IMR-90 (cell line): ENCODE results near the gene ABHD6. TPM values are rescaled to one million over a fixed set of nuclear protein-coding genes. Genes with fewer than 3 reads are reported as not detected.
A peak's percentile ranks its signal among the peaks of the same experiment; 100 is the strongest.

Source experiments
- ATAC-seq: fragments of 200-7000 bp; cut with Tn5 transposase; 2 replicates; pipeline ENCODE4 v1.9.1; 2020; ENCODE audit warnings: low read depth, mild to moderate bottlenecking, moderate library complexity
- BruUV-seq: library from RNA; stranded (reverse); fragments of 400-500 nt; replicated peaks from 2 replicates; lab custom pipeline; 2021; lab: Mats Ljungman, UMichigan
- CTCF ChIA-PET: fragments of 300-600 bp; formaldehyde crosslinking; extraction: SDS; loops from one replicate; lab custom pipeline; 2021; ENCODE audit warnings: antibody characterized with exemption; lab: Yijun Ruan, JAX
- POLR2A ChIA-PET: fragments of 300-600 bp; sonication (Branson Sonifier 250); formaldehyde crosslinking; loops from one replicate; lab custom pipeline; 2022; ENCODE audit warnings: antibody characterized with exemption; ENCODE audit not compliant: unreplicated experiment; lab: Charles Lee
- DNase-seq: peaks from one replicate; pipeline ENCODE4 v3.0.0; 2013
- H2AFZ ChIP-seq: replicated peaks from 2 replicates; pipeline ENCODE3; 2013; ENCODE audit warnings: low read length, mild to moderate bottlenecking; ENCODE audit not compliant: poor library complexity
- H2AK5ac ChIP-seq: 2 replicates; pipeline ENCODE4 v1.6.1; 2013; ENCODE audit warnings: low read depth, low read length, inconsistent platforms
- H2AK9ac ChIP-seq: replicated peaks from 2 replicates; pipeline ENCODE3; 2013; ENCODE audit warnings: mild to moderate bottlenecking, low read depth, low read length, moderate library complexity; ENCODE audit not compliant: poor library complexity
- H2BK120ac ChIP-seq: 2 replicates; pipeline ENCODE4 v1.6.1; 2013; ENCODE audit warnings: low read depth, low read length, inconsistent platforms
- H2BK15ac ChIP-seq: 3 replicates; pipeline ENCODE4 v1.6.1; 2013; ENCODE audit warnings: low read depth, low read length, inconsistent platforms
- H2BK20ac ChIP-seq: 2 replicates; pipeline ENCODE4 v1.6.1; 2013; ENCODE audit warnings: low read depth, mild to moderate bottlenecking, inconsistent platforms, low read length, moderate library complexity
- H2BK5ac ChIP-seq: 2 replicates; pipeline ENCODE4 v1.6.1; 2013; ENCODE audit warnings: mild to moderate bottlenecking, low read depth, low read length, inconsistent platforms; ENCODE audit not compliant: poor library complexity, severe bottlenecking
- H3K14ac ChIP-seq: replicated peaks from 2 replicates; pipeline ENCODE4 v1.6.1; 2013; ENCODE audit warnings: low read depth, low read length, inconsistent platforms
- H3K18ac ChIP-seq: 2 replicates; pipeline ENCODE4 v1.6.1; 2013; ENCODE audit warnings: low read depth, low read length, control low read depth
- H3K23ac ChIP-seq: 2 replicates; pipeline ENCODE4 v1.6.1; 2013; ENCODE audit warnings: low read depth, low read length, inconsistent platforms
- H3K27ac ChIP-seq: 2 replicates; pipeline ENCODE4 v1.5.1; 2013; ENCODE audit warnings: mild to moderate bottlenecking, control low read depth, low read length; ENCODE audit not compliant: insufficient read depth
- H3K27me3 ChIP-seq: 2 replicates; pipeline ENCODE4 v1.6.1; 2013; ENCODE audit warnings: low read length; ENCODE audit not compliant: control insufficient read depth, insufficient read depth
- H3K36me3 ChIP-seq: 2 replicates; pipeline ENCODE4 v1.6.1; 2013; ENCODE audit warnings: low read length, mixed read lengths; ENCODE audit not compliant: control insufficient read depth, insufficient read depth
- H3K4ac ChIP-seq: 2 replicates; pipeline ENCODE4 v1.6.1; 2013; ENCODE audit warnings: low read depth, low read length, inconsistent platforms
- H3K4me1 ChIP-seq: 2 replicates; pipeline ENCODE4 v1.6.1; 2013; ENCODE audit warnings: low read length, mixed read lengths; ENCODE audit not compliant: control insufficient read depth, insufficient read depth
- H3K4me2 ChIP-seq: 2 replicates; pipeline ENCODE4 v1.6.1; 2013; ENCODE audit warnings: low read depth, mild to moderate bottlenecking, control low read depth, low read length, moderate library complexity
- H3K4me3 ChIP-seq: 2 replicates; pipeline ENCODE4 v1.5.1; 2013; ENCODE audit warnings: low read depth, mild to moderate bottlenecking, control low read depth, low read length, moderate library complexity; ENCODE audit not compliant: insufficient read depth
- H3K56ac ChIP-seq: 2 replicates; pipeline ENCODE4 v1.6.1; 2013; ENCODE audit warnings: low read length, inconsistent platforms; ENCODE audit not compliant: insufficient read depth; ENCODE audit errors: extremely low read depth
- H3K79me1 ChIP-seq, 2 experiments: 2 replicates each; pipeline ENCODE4 v1.6.1; 2013; ENCODE audit warnings: low read length in 2 of 2, inconsistent platforms in 1 of 2, low read depth in 1 of 2
- H3K9ac ChIP-seq: 2 replicates; pipeline ENCODE4 v1.6.1; 2013; ENCODE audit warnings: low read depth, low read length, control low read depth
- H3K9me1 ChIP-seq: 2 replicates; pipeline ENCODE4 v1.6.1; 2013; ENCODE audit warnings: low read length, inconsistent platforms; ENCODE audit not compliant: insufficient read depth
- H3K9me3 ChIP-seq: 2 replicates; pipeline ENCODE4 v1.6.1; 2013; ENCODE audit warnings: low read length; ENCODE audit not compliant: control insufficient read depth, insufficient read depth
- H4K20me1 ChIP-seq: 2 replicates; pipeline ENCODE4 v1.6.1; 2013; ENCODE audit warnings: low read length, inconsistent platforms; ENCODE audit not compliant: insufficient read depth
- H4K5ac ChIP-seq: 2 replicates; pipeline ENCODE4 v1.6.1; 2013; ENCODE audit warnings: mild to moderate bottlenecking, low read depth, low read length, control low read depth
- H4K8ac ChIP-seq, 2 experiments: 2 replicates each; pipeline ENCODE4 v1.6.1; 2013; ENCODE audit warnings: low read depth in 2 of 2, low read length in 2 of 2, control low read depth in 1 of 2, inconsistent platforms in 1 of 2
- H4K91ac ChIP-seq: 2 replicates; pipeline ENCODE4 v1.6.1; 2013; ENCODE audit warnings: low read depth, low read length, inconsistent platforms; ENCODE audit not compliant: insufficient read depth
- CHD1 ChIP-seq: IDR thresholded peaks from 2 replicates; pipeline ENCODE4 v1.6.1; 2012; ENCODE audit warnings: low read depth, low read length, improper control_type of control experiment
- FOS ChIP-seq: fragments of 150-350 bp; IDR thresholded peaks from 2 replicates; pipeline ENCODE4 v1.6.1; 2016; ENCODE audit warnings: low read depth, low read length
- POLR2A ChIP-seq: IDR thresholded peaks from 2 replicates; pipeline ENCODE4 v1.6.1; 2012; ENCODE audit warnings: mild to moderate bottlenecking, low read depth, low read length
- RAD21 ChIP-seq: IDR thresholded peaks from 2 replicates; pipeline ENCODE4 v1.6.1; 2012; ENCODE audit warnings: low read length, improper control_type of control experiment
- RCOR1 ChIP-seq: IDR thresholded peaks from 2 replicates; pipeline ENCODE4 v1.6.1; 2012; ENCODE audit warnings: mild to moderate bottlenecking, low read length, improper control_type of control experiment; ENCODE audit not compliant: insufficient replicate concordance
- RFX5 ChIP-seq: IDR thresholded peaks from 2 replicates; pipeline ENCODE4 v1.8.0; 2012; ENCODE audit warnings: low read depth, mild to moderate bottlenecking, low read length, moderate library complexity
- SMC3 ChIP-seq: fragments of 150-350 bp; IDR thresholded peaks from 2 replicates; pipeline ENCODE4 v1.6.1; 2016; ENCODE audit warnings: low read depth, mild to moderate bottlenecking, antibody characterized with exemption, low read length, moderate library complexity
- WGBS, 2 experiments: methylation state at CpG; one replicate each; pipeline versions ENCODE4 v1.1.5 to v1.1.7; 2013; ENCODE audit warnings: missing lambda C conversion rate in 2 of 2; ENCODE audit not compliant: insufficient read length in 1 of 2; ENCODE audit errors: extremely low coverage in 2 of 2; 5-methylcytosine and 5-hydroxymethylcytosine counted together
- dilution Hi-C: fragments of 300-500 bp; cut with HindIII; formaldehyde crosslinking; loops from one replicate; pipeline ENCODE4 v1.14.3; 2018; ENCODE audit warnings: low sequenced_read_pairs; ENCODE audit not compliant: unreplicated experiment
- in situ Hi-C: fragments of 300-500 bp; cut with MboI; formaldehyde crosslinking; loops from 3 replicates; pipeline ENCODE4 v1.14.3; 2019; ENCODE audit warnings: low sequenced_read_pairs, inconsistent platforms, mixed read lengths
- intact Hi-C: fragments of 100-400 bp; cut with micrococcal nuclease; formaldehyde crosslinking; loops from 2 replicates; pipeline ENCODE4 v1.10.0; 2022
- polyA plus RNA-seq, 3 experiments: library from polyadenylated mRNA; depleted of rRNA; stranded (reverse); fragments of >200 nt; gene quantifications; 2 replicates each; pipeline ENCODE4 v1.2.3, GENCODE V29; 2012; ENCODE audit warnings: low replicate concordance in 1 of 3
- total RNA-seq: library from RNA; depleted of rRNA; stranded (reverse); fragments of >200 nt; gene quantifications from 2 replicates; pipeline ENCODE4 v1.2.3, GENCODE V29; 2012
- TF ChIP-seq, protein P1 (sequence below): fragments of 150-350 bp; IDR thresholded peaks from 2 replicates; pipeline ENCODE4 v1.6.1; 2017; ENCODE audit warnings: mild to moderate bottlenecking, antibody characterized with exemption, low read length, low read depth
- TF ChIP-seq, protein P2 (sequence below): conservative IDR thresholded peaks from 2 replicates; pipeline ENCODE4 v1.5.1; 2012; ENCODE audit warnings: mild to moderate bottlenecking, low read depth, low read length, improper control_type of control experiment

The ABHD6 gene
- total and polyA plus RNA-seq, 2 of the 4 experiments (the other 2 are of a cell fraction) = 5.0 to 5.6 TPM

GRCh38 chr3:58274027-58274614, 36.5 kb downstream of the ABHD6 start:
- no TSS peak for BruUV-seq
- peak overlapping the region in 1 of 2 experiments; percentile 28; a peak in 2 of 4 replicates for H4K8ac ChIP-seq
- no peak overlapping the region for H2AK9ac ChIP-seq
- peak overlapping the region; percentile 21; the same call in 1 of the 2 replicates for H3K18ac ChIP-seq
- WGBS, 2 experiments = no CpG with 5 or more reads among the region's 3 CpGs
- peak overlapping the region; percentile 55 for H3K4ac ChIP-seq
- H2BK5ac ChIP-seq = peak overlapping the region; percentile 40
- peak overlapping the region; percentile 57 for H2BK120ac ChIP-seq
- POLR2A ChIA-PET = no interaction called here
- intact Hi-C loops = no loop called here
- CTCF ChIA-PET = no interaction called here
- peak overlapping the region; percentile 59 for H2AK5ac ChIP-seq
- no peak overlapping the region for H3K56ac ChIP-seq
- no peak for TF ChIP-seq CHD1
- no peak for TF ChIP-seq POLR2A
- TF ChIP-seq RFX5 = no peak
- no peak for TF ChIP-seq RCOR1
- no peak for TF ChIP-seq FOS
- TF ChIP-seq, protein P1, sequence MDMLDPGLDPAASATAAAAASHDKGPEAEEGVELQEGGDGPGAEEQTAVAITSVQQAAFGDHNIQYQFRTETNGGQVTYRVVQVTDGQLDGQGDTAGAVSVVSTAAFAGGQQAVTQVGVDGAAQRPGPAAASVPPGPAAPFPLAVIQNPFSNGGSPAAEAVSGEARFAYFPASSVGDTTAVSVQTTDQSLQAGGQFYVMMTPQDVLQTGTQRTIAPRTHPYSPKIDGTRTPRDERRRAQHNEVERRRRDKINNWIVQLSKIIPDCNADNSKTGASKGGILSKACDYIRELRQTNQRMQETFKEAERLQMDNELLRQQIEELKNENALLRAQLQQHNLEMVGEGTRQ = no peak
- TF ChIP-seq SMC3 = no peak
- TF ChIP-seq RAD21 = no peak
- TF ChIP-seq, protein P2, sequence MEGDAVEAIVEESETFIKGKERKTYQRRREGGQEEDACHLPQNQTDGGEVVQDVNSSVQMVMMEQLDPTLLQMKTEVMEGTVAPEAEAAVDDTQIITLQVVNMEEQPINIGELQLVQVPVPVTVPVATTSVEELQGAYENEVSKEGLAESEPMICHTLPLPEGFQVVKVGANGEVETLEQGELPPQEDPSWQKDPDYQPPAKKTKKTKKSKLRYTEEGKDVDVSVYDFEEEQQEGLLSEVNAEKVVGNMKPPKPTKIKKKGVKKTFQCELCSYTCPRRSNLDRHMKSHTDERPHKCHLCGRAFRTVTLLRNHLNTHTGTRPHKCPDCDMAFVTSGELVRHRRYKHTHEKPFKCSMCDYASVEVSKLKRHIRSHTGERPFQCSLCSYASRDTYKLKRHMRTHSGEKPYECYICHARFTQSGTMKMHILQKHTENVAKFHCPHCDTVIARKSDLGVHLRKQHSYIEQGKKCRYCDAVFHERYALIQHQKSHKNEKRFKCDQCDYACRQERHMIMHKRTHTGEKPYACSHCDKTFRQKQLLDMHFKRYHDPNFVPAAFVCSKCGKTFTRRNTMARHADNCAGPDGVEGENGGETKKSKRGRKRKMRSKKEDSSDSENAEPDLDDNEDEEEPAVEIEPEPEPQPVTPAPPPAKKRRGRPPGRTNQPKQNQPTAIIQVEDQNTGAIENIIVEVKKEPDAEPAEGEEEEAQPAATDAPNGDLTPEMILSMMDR = no peak
- DNase-seq = peak; percentile 26
- peak overlapping the region; percentile 43 for H3K14ac ChIP-seq
- in situ Hi-C loops = no loop called here
- peak; percentile 64 for ATAC-seq
- peaks cover 3% of the 10 kb centered on the region for H3K36me3 ChIP-seq
- no peak overlapping the region for H4K91ac ChIP-seq
- dilution Hi-C loops = no loop called here
- H3K4me1 ChIP-seq = peaks cover 8% of the 10 kb centered on the region
- H3K27ac ChIP-seq = no peak overlapping the region
- H4K5ac ChIP-seq = no peak overlapping the region
- H3K4me2 ChIP-seq = no peak overlapping the region
- peak overlapping the region; percentile 62; the same call in 1 of the 3 replicates for H2BK15ac ChIP-seq
- peak overlapping the region; percentile 47 for H2AFZ ChIP-seq
- H2BK20ac ChIP-seq = peak overlapping the region; percentile 60
- H3K23ac ChIP-seq = peak overlapping the region; percentile 77; the same call in 1 of the 2 replicates
- H3K9ac ChIP-seq = no peak overlapping the region; the same call in 1 of the 2 replicates
- H3K27me3 ChIP-seq = no peaks in the 10 kb centered on the region
- H4K20me1 ChIP-seq = no peaks in the 10 kb centered on the region
- peaks cover 11% of the 10 kb centered on the region for H3K9me1 ChIP-seq
- H3K79me1 ChIP-seq = no peaks in the 10 kb centered on the region; a peak in 1 of 4 replicates
- H3K9me3 ChIP-seq = no peaks in the 10 kb centered on the region
- no peak overlapping the region for H3K4me3 ChIP-seq
